ENCODE data around the gene MFAP2.

GRCh38 chr1:16977377-16977776, 3.0 kb downstream of the MFAP2 start:
- TF ChIP-seq POLR2A (IDR thresholded peaks at IDR 0.05; ENCODE audit: low read length), result no peak
- no peak for TF ChIP-seq GATA1 (IDR thresholded peaks at IDR 0.05; ENCODE audit: low read depth, low read length)

Data from erythroblast (primary cell).